Trophoblast cell (in vitro differentiated cells and primary cell): ENCODE results near the gene TTLL5.

Experiments
- DNase-seq, 2 donors: peaks; one replicate each; pipeline ENCODE4 v3.0.0-alpha.2; 2016
- H2AFZ ChIP-seq: 2 replicates; pipeline ENCODE4 v1.6.1; 2013; ENCODE audit warnings: low read length, moderate library complexity, mild to moderate bottlenecking; ENCODE audit not compliant: insufficient read depth, poor library complexity
- H2AK5ac ChIP-seq: 2 replicates; pipeline ENCODE4 v1.6.1; 2013; ENCODE audit warnings: mild to moderate bottlenecking, low read length
- H2BK120ac ChIP-seq: 2 replicates; pipeline ENCODE4 v1.6.1; 2013; ENCODE audit warnings: low read length, mild to moderate bottlenecking, moderate library complexity; ENCODE audit not compliant: insufficient read depth, poor library complexity
- H2BK12ac ChIP-seq: 2 replicates; pipeline ENCODE4 v1.6.1; 2013; ENCODE audit warnings: mild to moderate bottlenecking, low read length, moderate library complexity
- H2BK5ac ChIP-seq: 2 replicates; pipeline ENCODE4 v1.6.1; 2013; ENCODE audit warnings: low read length, low read depth, moderate library complexity, mild to moderate bottlenecking; ENCODE audit not compliant: poor library complexity
- H3K14ac ChIP-seq: 2 replicates; pipeline ENCODE4 v1.6.1; 2013; ENCODE audit warnings: mild to moderate bottlenecking, low read length
- H3K18ac ChIP-seq: 2 replicates; pipeline ENCODE4 v1.6.1; 2013; ENCODE audit warnings: mild to moderate bottlenecking, low read length
- H3K23ac ChIP-seq: 2 replicates; pipeline ENCODE4 v1.6.1; 2013; ENCODE audit warnings: low read length
- H3K27ac ChIP-seq: 2 replicates; pipeline ENCODE4 v1.5.1; 2013; ENCODE audit warnings: low read depth, mild to moderate bottlenecking, inconsistent platforms, low read length, moderate library complexity
- H3K27me3 ChIP-seq: 2 replicates; pipeline ENCODE4 v1.6.1; 2013; ENCODE audit warnings: inconsistent platforms, mild to moderate bottlenecking, low read length, moderate library complexity; ENCODE audit not compliant: insufficient read depth
- H3K36me3 ChIP-seq, 2 experiments: 1 replicate in 1 of 2; 2 replicates in 1 of 2; pipeline ENCODE4 v1.6.1; 2013; ENCODE audit warnings: low read length in 2 of 2, mild to moderate bottlenecking in 2 of 2, moderate library complexity in 1 of 2; ENCODE audit not compliant: insufficient read depth in 2 of 2, control insufficient read depth in 1 of 2
- H3K4ac ChIP-seq: 2 replicates; pipeline ENCODE4 v1.6.1; 2013; ENCODE audit warnings: low read depth, mild to moderate bottlenecking, low read length, moderate library complexity
- H3K4me1 ChIP-seq, 2 experiments: 1 replicate in 1 of 2; 2 replicates in 1 of 2; pipeline ENCODE4 v1.6.1; 2013; ENCODE audit warnings: low read length in 2 of 2, mild to moderate bottlenecking in 2 of 2, moderate library complexity in 1 of 2; ENCODE audit not compliant: insufficient read depth in 2 of 2, control insufficient read depth in 1 of 2
- H3K4me2 ChIP-seq: 2 replicates; pipeline ENCODE4 v1.6.1; 2013; ENCODE audit warnings: inconsistent platforms, mild to moderate bottlenecking, low read length, moderate library complexity
- H3K4me3 ChIP-seq: 2 replicates; pipeline ENCODE4 v1.5.1; 2013; ENCODE audit warnings: mild to moderate bottlenecking, low read depth, low read length, inconsistent platforms
- H3K79me1 ChIP-seq: one replicate; pipeline ENCODE4 v1.6.1; 2013; ENCODE audit warnings: low read length
- H3K79me2 ChIP-seq: 2 replicates; pipeline ENCODE4 v1.6.1; 2013; ENCODE audit warnings: low read length, mild to moderate bottlenecking; ENCODE audit not compliant: control insufficient read depth, insufficient read depth, poor library complexity
- H3K9ac ChIP-seq: 2 replicates; pipeline ENCODE4 v1.6.1; 2013; ENCODE audit warnings: mild to moderate bottlenecking, low read length
- H3K9me3 ChIP-seq: 2 replicates; pipeline ENCODE4 v1.6.1; 2013; ENCODE audit warnings: low read depth, mild to moderate bottlenecking, control low read depth, inconsistent platforms, low read length; ENCODE audit not compliant: insufficient read depth
- H4K12ac ChIP-seq: 2 replicates; pipeline ENCODE4 v1.6.1; 2013; ENCODE audit warnings: low read depth, mild to moderate bottlenecking, low read length, moderate library complexity
- H4K8ac ChIP-seq: 2 replicates; pipeline ENCODE4 v1.6.1; 2013; ENCODE audit warnings: low read depth, mild to moderate bottlenecking, low read length, moderate library complexity
- H4K91ac ChIP-seq: one replicate; pipeline ENCODE4 v1.6.1; 2013; ENCODE audit warnings: low read depth, mild to moderate bottlenecking, low read length, moderate library complexity
- WGBS: extraction: QIAGEN DNeasy Blood & Tissue Kit; methylation state at CpG from one replicate; pipeline ENCODE4 v1.1.7; 2013; ENCODE audit warnings: missing lambda C conversion rate; ENCODE audit not compliant: insufficient read length, insufficient coverage; ENCODE audit errors: extremely low coverage; 5-methylcytosine and 5-hydroxymethylcytosine counted together

TTLL5 gene

GRCh38 chr14:75861161-75861621 lies 200.1 kb downstream of the TTLL5 start:
- no peak overlapping the region for H2AFZ ChIP-seq
- no peaks in the 10 kb centered on the region for H3K27me3 ChIP-seq
- no peak overlapping the region for H3K23ac ChIP-seq
- H3K79me1 ChIP-seq, result no peaks in the 10 kb centered on the region
- H3K9me3 ChIP-seq, result no peaks in the 10 kb centered on the region
- H3K4ac ChIP-seq, result no peak overlapping the region
- no peak overlapping the region for H2BK5ac ChIP-seq
- H3K27ac ChIP-seq, result no peak overlapping the region
- H3K4me1 ChIP-seq, result peaks cover 2 to 4% of the 10 kb centered on the region in 2 experiments
- no peak overlapping the region for H2AK5ac ChIP-seq
- H3K4me3 ChIP-seq, result no peak overlapping the region
- H2BK12ac ChIP-seq, result no peak overlapping the region
- H4K91ac ChIP-seq, result no peak overlapping the region
- no CpG with 5 or more reads among the region's 4 CpGs for WGBS
- no peak overlapping the region for H4K12ac ChIP-seq
- H3K14ac ChIP-seq, result no peak overlapping the region
- DNase-seq, result no peak
- H4K8ac ChIP-seq, result no peak overlapping the region
- no peak overlapping the region for H3K18ac ChIP-seq
- no peaks in the 10 kb centered on the region for H3K79me2 ChIP-seq
- no peak overlapping the region for H3K4me2 ChIP-seq
- no peaks in the 10 kb centered on the region for H3K36me3 ChIP-seq
- H2BK120ac ChIP-seq, result no peak overlapping the region
- no peak overlapping the region for H3K9ac ChIP-seq

- no CpG with 5 or more reads among the region's 2 CpGs for WGBS
- H4K8ac ChIP-seq, result no peak overlapping the region
- no peaks in the 10 kb centered on the region for H3K79me1 ChIP-seq
- peaks cover 2 to 4% of the 10 kb centered on the region in 2 experiments for H3K4me1 ChIP-seq
- H3K4me2 ChIP-seq, result no peak overlapping the region
- no peak overlapping the region for H2BK120ac ChIP-seq
- no peak overlapping the region for H3K23ac ChIP-seq
- no peak overlapping the region for H2AK5ac ChIP-seq
- no peak overlapping the region for H2AFZ ChIP-seq
- H3K27me3 ChIP-seq, result no peaks in the 10 kb centered on the region
- H3K9ac ChIP-seq, result no peak overlapping the region
- H3K4me3 ChIP-seq, result no peak overlapping the region
- no peak for DNase-seq
- H3K9me3 ChIP-seq, result no peaks in the 10 kb centered on the region
- no peaks in the 10 kb centered on the region for H3K79me2 ChIP-seq
- H2BK12ac ChIP-seq, result no peak overlapping the region
- no peak overlapping the region for H4K12ac ChIP-seq
- H3K18ac ChIP-seq, result no peak overlapping the region
- H3K36me3 ChIP-seq, result no peaks in the 10 kb centered on the region
- H4K91ac ChIP-seq, result no peak overlapping the region
- no peak overlapping the region for H3K27ac ChIP-seq
- no peak overlapping the region for H2BK5ac ChIP-seq
- H3K14ac ChIP-seq, result no peak overlapping the region
- no peak overlapping the region for H3K4ac ChIP-seq
These were observed 202.2 kb downstream of the TTLL5 start for GRCh38 chr14:75863221-75863620.

DNA sequence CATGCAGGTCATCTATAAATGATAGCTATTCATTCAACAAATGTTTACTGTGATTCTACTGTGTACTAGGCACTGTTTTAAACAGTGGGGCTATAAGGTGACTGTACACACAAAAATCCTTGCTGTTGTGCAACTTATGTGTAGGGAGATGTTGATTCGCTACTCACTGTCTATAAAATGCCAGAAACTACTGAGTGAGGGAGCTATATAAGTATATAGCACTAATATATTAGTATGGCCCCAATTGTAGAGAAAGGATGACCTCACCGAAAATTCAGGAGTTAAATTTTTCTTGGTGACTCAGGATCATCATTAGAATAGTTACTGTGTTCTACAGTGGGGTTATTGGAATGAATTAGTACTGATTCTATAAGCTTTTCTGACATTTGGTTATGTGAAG lies 203.3 kb downstream of the TTLL5 start:
- Histone ChIP-seq H3K79me2 (no peaks in the 10 kb centered on the region), H3K23ac (no peak overlapping the region), H3K4me3 (no peak overlapping the region), H3K79me1 (peaks cover 2% of the 10 kb centered on the region), H3K9me3 (no peaks in the 10 kb centered on the region), H3K36me3 (no peaks in the 10 kb centered on the region), H4K91ac (no peak overlapping the region), H3K27ac (no peak overlapping the region), H2AFZ (no peak overlapping the region), H4K12ac (no peak overlapping the region), H3K4me1 (peaks cover 2 to 8% of the 10 kb centered on the region in 2 experiments), H2BK5ac (no peak overlapping the region), H3K4ac (no peak overlapping the region), H4K8ac (no peak overlapping the region), H3K4me2 (no peak overlapping the region), H3K27me3 (no peaks in the 10 kb centered on the region), H3K14ac (no peak overlapping the region), H3K9ac (no peak overlapping the region), H2BK120ac (no peak overlapping the region), H3K18ac (no peak overlapping the region), H2BK12ac (no peak overlapping the region), H2AK5ac (no peak overlapping the region)
- no CpG with 5 or more reads among the region's 2 CpGs for WGBS
- no peak for DNase-seq

DNA sequence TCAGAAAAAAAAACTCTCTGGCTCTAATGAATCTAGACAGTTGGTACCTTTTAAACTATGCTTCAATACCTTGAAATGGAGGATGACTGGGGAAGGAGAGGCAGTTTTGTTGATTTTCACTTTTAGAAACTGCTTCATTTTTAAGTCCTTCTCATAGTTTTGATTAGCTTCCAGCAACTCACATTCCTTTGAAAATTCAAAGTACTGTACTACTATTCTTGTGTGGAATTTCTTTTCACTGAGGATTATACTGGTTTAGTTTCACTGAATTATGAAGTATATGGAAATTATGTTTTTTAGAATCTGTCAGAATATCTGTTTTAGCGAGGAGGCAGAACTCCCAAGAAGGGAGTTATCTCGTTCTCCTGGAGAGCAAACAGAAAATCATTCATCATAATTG lies 204.5 kb downstream of the TTLL5 start:
- DNase-seq, result no peak
- Histone ChIP-seq H3K36me3 (no peaks in the 10 kb centered on the region), H3K4me3 (no peak overlapping the region), H3K4me2 (no peak overlapping the region), H3K9me3 (no peaks in the 10 kb centered on the region), H2AK5ac (no peak overlapping the region), H3K79me2 (no peaks in the 10 kb centered on the region), H4K91ac (no peak overlapping the region), H3K4ac (no peak overlapping the region), H4K12ac (no peak overlapping the region), H2BK5ac (no peak overlapping the region), H4K8ac (no peak overlapping the region), H2AFZ (no peak overlapping the region), H3K79me1 (peaks cover 2% of the 10 kb centered on the region), H3K14ac (no peak overlapping the region), H3K18ac (no peak overlapping the region), H3K4me1 (peaks cover 2 to 8% of the 10 kb centered on the region in 2 experiments), H3K27me3 (no peaks in the 10 kb centered on the region), H2BK12ac (no peak overlapping the region), H3K27ac (no peak overlapping the region), H3K9ac (no peak overlapping the region), H2BK120ac (no peak overlapping the region), H3K23ac (no peak overlapping the region)
- WGBS, result no CpG with 5 or more reads among the region's 2 CpGs
